Vagina (tissue), 2 donors: ENCODE measurements around the gene THEM4.

Experiments used
- CTCF ChIP-seq, 3 experiments: fragments of 450-650 bp in 2 of 3; fragments of 200-600 bp in 1 of 3; sonication (generic) in 1 of 3; IDR thresholded peaks; one replicate each; pipeline ENCODE4 v1.5.1; 2017 to 2019; ENCODE audit warnings: antibody characterized with exemption in 3 of 3, mild to moderate bottlenecking in 2 of 3, moderate library complexity in 2 of 3
- POLR2A ChIP-seq, 2 donors: fragments of 450-650 bp; IDR thresholded peaks; one replicate each; pipeline ENCODE4 v1.6.1; 2017; ENCODE audit warnings: antibody characterized with exemption in 2 of 2, mild to moderate bottlenecking in 2 of 2, moderate library complexity in 2 of 2
- POLR2AphosphoS5 ChIP-seq, 2 donors: sonication (generic); formaldehyde crosslinking; IDR thresholded peaks; one replicate each; pipeline ENCODE4 v1.9.0; 2017; ENCODE audit warnings: antibody characterized with exemption in 2 of 2, mild to moderate bottlenecking in 2 of 2, low read depth in 1 of 2; ENCODE audit not compliant: insufficient read depth in 1 of 2

GRCh38 chr1:151867321-151867720, 42.0 kb downstream of the THEM4 start:
- TF ChIP-seq POLR2AphosphoS5 (IDR thresholded peaks at IDR 0.05; ENCODE audit: insufficient read depth in 1 of 2, low read depth in 1 of 2) (no peak), CTCF (IDR thresholded peaks at IDR 0.05) (no peak), POLR2A (IDR thresholded peaks at IDR 0.05) (no peak)
